Sigmoid colon (tissue), 7 donors: ENCODE data around the gene AASDH. TPM values are rescaled to one million over a fixed set of nuclear protein-coding genes. Genes with fewer than 3 reads are reported as not detected.

ENCODE experiments used
- DNase-seq: peaks from one replicate; pipeline ENCODE4 v3.0.0-alpha.2; 2019
- H3K27ac ChIP-seq, 4 donors: fragments of 200-600 bp; sonication (generic); one replicate each; pipeline ENCODE4 v1.5.1; 2016 to 2019; ENCODE audit warnings: mild to moderate bottlenecking in 1 of 4
- H3K27me3 ChIP-seq, 3 donors: fragments of 200-600 bp; sonication (generic); one replicate each; pipeline ENCODE4 v1.5.1; 2019; ENCODE audit warnings: mild to moderate bottlenecking in 1 of 3
- H3K36me3 ChIP-seq, 4 donors: fragments of 200-600 bp; sonication (generic); one replicate each; pipeline ENCODE4 v1.5.1; 2016 to 2019
- H3K4me1 ChIP-seq, 4 donors: fragments of 200-600 bp; sonication (generic); one replicate each; pipeline ENCODE4 v1.5.1; 2017 to 2019
- H3K4me3 ChIP-seq, 4 donors: fragments of 200-600 bp; sonication (generic); one replicate each; pipeline ENCODE4 v1.5.1; 2017 to 2019; ENCODE audit warnings: mild to moderate bottlenecking in 2 of 4, moderate library complexity in 1 of 4
- H3K9me3 ChIP-seq, 4 donors: fragments of 200-600 bp in 3 of 4; sonication (generic) in 3 of 4; one replicate each; pipeline versions ENCODE4 v1.5.1 to v1.6.1; 2013 to 2019
- EP300 ChIP-seq, 4 donors: sonication (generic); formaldehyde crosslinking; IDR thresholded peaks; one replicate each; pipeline ENCODE4 v1.6.1; 2017; ENCODE audit warnings: antibody characterized with exemption in 4 of 4
- POLR2A ChIP-seq, 2 donors: fragments of 450-650 bp; IDR thresholded peaks; one replicate each; pipeline ENCODE4 v1.6.1; 2016; ENCODE audit warnings: antibody characterized with exemption in 2 of 2, mild to moderate bottlenecking in 2 of 2, moderate library complexity in 2 of 2
- POLR2AphosphoS5 ChIP-seq, 4 donors: sonication (generic); formaldehyde crosslinking; IDR thresholded peaks; one replicate each; pipeline ENCODE4 v1.6.1; 2017; ENCODE audit warnings: antibody characterized with exemption in 4 of 4
- WGBS, 2 donors: extraction: QIAGEN DNeasy Blood & Tissue Kit; methylation state at CpG; one replicate each; pipeline ENCODE4 v1.1.7; 2013; 5-methylcytosine and 5-hydroxymethylcytosine counted together
- intact Hi-C: fragments of 100-400 bp; cut with DNase I; formaldehyde crosslinking; loops from one replicate; pipeline ENCODE4 v1.15.1; 2023
- polyA plus RNA-seq, 3 donors: library from polyadenylated mRNA; stranded (reverse); fragments of 200-250 nt; gene quantifications; one replicate each; pipeline ENCODE4 v1.2.3, GENCODE V29; 2013
- total RNA-seq, 4 donors: library from RNA; depleted of rRNA; stranded (reverse); fragments of >200 nt; gene quantifications; one replicate each; pipeline ENCODE4 v1.1.0, GENCODE V29; 2016
- TF ChIP-seq, protein P1 (sequence below), 4 experiments: fragments of 450-650 bp in 3 of 4; fragments of 200-600 bp in 1 of 4; IDR thresholded peaks; one replicate each; pipeline ENCODE4 v1.5.1; 2016 to 2019; ENCODE audit warnings: antibody characterized with exemption in 4 of 4, mild to moderate bottlenecking in 3 of 4, moderate library complexity in 2 of 4
- donor health status: healthy with polysubstance abuse.
- donor health status: Bipolar disorder and iron deficiency.
- donor health status: healthy.

The AASDH gene
- total and polyA plus RNA-seq, 7 donors = 3.2 to 13.4 (median 5.5) TPM

GRCh38 chr4:56313132-56313531, 74.2 kb downstream of the AASDH start:
- 97% methylated on average over 12 of the region's 12 CpGs for WGBS, 2 donors
- Histone ChIP-seq H3K36me3 (no peaks in the 10 kb centered on the region), H3K9me3 (no peaks in the 10 kb centered on the region), H3K27ac (no peak overlapping the region), H3K4me3 (no peak overlapping the region), H3K27me3 (no peaks in the 10 kb centered on the region), H3K4me1 (no peaks in the 10 kb centered on the region)
- TF ChIP-seq POLR2AphosphoS5 (IDR thresholded peaks at IDR 0.05) (no peak), POLR2A (IDR thresholded peaks at IDR 0.05) (no peak), EP300 (IDR thresholded peaks at IDR 0.05) (no peak)
- TF ChIP-seq, protein P1, sequence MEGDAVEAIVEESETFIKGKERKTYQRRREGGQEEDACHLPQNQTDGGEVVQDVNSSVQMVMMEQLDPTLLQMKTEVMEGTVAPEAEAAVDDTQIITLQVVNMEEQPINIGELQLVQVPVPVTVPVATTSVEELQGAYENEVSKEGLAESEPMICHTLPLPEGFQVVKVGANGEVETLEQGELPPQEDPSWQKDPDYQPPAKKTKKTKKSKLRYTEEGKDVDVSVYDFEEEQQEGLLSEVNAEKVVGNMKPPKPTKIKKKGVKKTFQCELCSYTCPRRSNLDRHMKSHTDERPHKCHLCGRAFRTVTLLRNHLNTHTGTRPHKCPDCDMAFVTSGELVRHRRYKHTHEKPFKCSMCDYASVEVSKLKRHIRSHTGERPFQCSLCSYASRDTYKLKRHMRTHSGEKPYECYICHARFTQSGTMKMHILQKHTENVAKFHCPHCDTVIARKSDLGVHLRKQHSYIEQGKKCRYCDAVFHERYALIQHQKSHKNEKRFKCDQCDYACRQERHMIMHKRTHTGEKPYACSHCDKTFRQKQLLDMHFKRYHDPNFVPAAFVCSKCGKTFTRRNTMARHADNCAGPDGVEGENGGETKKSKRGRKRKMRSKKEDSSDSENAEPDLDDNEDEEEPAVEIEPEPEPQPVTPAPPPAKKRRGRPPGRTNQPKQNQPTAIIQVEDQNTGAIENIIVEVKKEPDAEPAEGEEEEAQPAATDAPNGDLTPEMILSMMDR (IDR thresholded peaks at IDR 0.05) = no peak
- DNase-seq = no peak
- intact Hi-C loops = no loop called here

DNA sequence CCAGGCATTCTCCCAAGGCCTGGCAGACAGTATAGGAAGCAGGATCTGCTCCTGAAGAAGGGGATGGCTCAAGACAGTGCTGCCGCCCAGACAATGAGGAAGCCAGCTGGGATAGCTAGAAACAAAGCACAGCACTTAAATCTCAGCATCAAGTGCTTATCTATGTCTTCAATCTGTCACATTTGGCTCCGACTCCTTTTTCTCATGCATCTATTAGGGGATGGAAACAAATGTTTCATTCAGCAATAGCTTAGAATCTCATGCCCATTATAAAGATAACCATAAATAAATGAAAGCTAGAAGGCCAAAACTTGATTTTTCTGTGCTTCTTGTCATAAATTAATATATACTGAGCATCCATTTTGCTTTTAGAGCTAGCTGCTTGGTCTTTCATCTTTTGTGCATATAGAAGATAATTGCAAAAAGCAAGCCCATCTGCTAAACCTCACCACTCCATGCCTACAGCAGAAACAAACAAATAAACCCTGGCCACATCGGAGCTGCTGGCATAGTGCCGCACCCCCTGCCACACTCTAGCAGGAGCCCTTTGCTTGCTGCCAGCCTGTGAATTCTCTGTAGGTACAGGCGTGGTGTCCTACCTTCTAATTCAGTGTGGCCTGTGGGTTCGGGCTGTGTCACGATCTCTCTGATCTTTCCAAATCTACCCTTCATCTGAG, 75.9 kb downstream of the AASDH start:
- Histone ChIP-seq H3K4me1 (no peaks in the 10 kb centered on the region), H3K36me3 (no peaks in the 10 kb centered on the region), H3K4me3 (no peak overlapping the region), H3K27ac (no peak overlapping the region), H3K9me3 (no peaks in the 10 kb centered on the region), H3K27me3 (no peaks in the 10 kb centered on the region)
- DNase-seq = no peak
- TF ChIP-seq POLR2A (IDR thresholded peaks at IDR 0.05) = no peak
- TF ChIP-seq, protein P1 (IDR thresholded peaks at IDR 0.05) = no peak
- TF ChIP-seq POLR2AphosphoS5 (IDR thresholded peaks at IDR 0.05) = no peak
- TF ChIP-seq EP300 (IDR thresholded peaks at IDR 0.05) = no peak
- WGBS, 2 donors = 87 to 92% methylated on average over 7 of the region's 7 CpGs
- intact Hi-C loops = no loop called here

- peaks cover 0 to 6% (median 4%) of the 10 kb centered on the region in 4 donors for H3K4me1 ChIP-seq
- no peak overlapping the region for H3K27ac ChIP-seq
- no peaks in the 10 kb centered on the region for H3K36me3 ChIP-seq
- intact Hi-C loops = no loop called here
- H3K9me3 ChIP-seq = no peaks in the 10 kb centered on the region
- no peak overlapping the region for H3K4me3 ChIP-seq
- TF ChIP-seq EP300 (IDR thresholded peaks at IDR 0.05) (no peak), POLR2AphosphoS5 (IDR thresholded peaks at IDR 0.05) (no peak), POLR2A (IDR thresholded peaks at IDR 0.05) (no peak)
- TF ChIP-seq, protein P1 (IDR thresholded peaks at IDR 0.05) = no peak
- no peaks in the 10 kb centered on the region for H3K27me3 ChIP-seq
- WGBS, 2 donors = 89 to 95% methylated on average over 5 of the region's 5 CpGs
- DNase-seq = no peak
These were observed 76.7 kb downstream of the AASDH start for GRCh38 chr4:56310401-56311125.

- TF ChIP-seq, protein P1 (IDR thresholded peaks at IDR 0.05) = no peak
- no peak for DNase-seq
- 85 to 90% methylated on average over 4 of the region's 4 CpGs for WGBS, 2 donors
- intact Hi-C loops = no loop called here
- H3K27ac ChIP-seq = no peak overlapping the region
- H3K27me3 ChIP-seq = no peaks in the 10 kb centered on the region
- H3K9me3 ChIP-seq = no peaks in the 10 kb centered on the region
- H3K36me3 ChIP-seq = no peaks in the 10 kb centered on the region
- peaks cover 0 to 12% (median 7%) of the 10 kb centered on the region in 4 donors for H3K4me1 ChIP-seq
- no peak overlapping the region for H3K4me3 ChIP-seq
These were observed 78.9 kb downstream of the AASDH start for GRCh38 chr4:56308384-56308783.
